Adrenal gland (tissue), 5 donors: ENCODE data around the gene PTPA.

Source experiments
- CTCF ChIP-seq, 6 experiments: fragments of 450-650 bp in 4 of 6; fragments of 200-600 bp in 2 of 6; sonication (generic) in 1 of 6; IDR thresholded peaks; 1 replicate in 5 of 6; 2 replicates in 1 of 6; pipeline versions ENCODE4 v1.5.1 to v1.8.0; 2016 to 2021; ENCODE audit warnings: antibody characterized with exemption in 6 of 6, mild to moderate bottlenecking in 2 of 6, moderate library complexity in 1 of 6
- POLR2A ChIP-seq, 2 donors: fragments of 450-650 bp; IDR thresholded peaks; one replicate each; pipeline ENCODE4 v1.6.1; 2017; ENCODE audit warnings: antibody characterized with exemption in 2 of 2, mild to moderate bottlenecking in 2 of 2, moderate library complexity in 1 of 2
- donor health status: DM: no; HTN: no; CAD: no.

- TF ChIP-seq CTCF (IDR thresholded peaks at IDR 0.05) (no peak), POLR2A (IDR thresholded peaks at IDR 0.05) (no peak)
Observed at GRCh38 chr9:129148463-129149204, 37.4 kb downstream of the PTPA start.
